Skeletal muscle tissue (tissue), 1 donor: Measurements from ENCODE around the gene SEC24D. TPM values are rescaled to one million over a fixed set of nuclear protein-coding genes. Genes with fewer than 3 reads are reported as not detected.

Experiments used
- total RNA-seq: library from RNA; depleted of rRNA; stranded (reverse); fragments of >200 nt; gene quantifications from one replicate; pipeline ENCODE4 v1.2.3, GENCODE V29; 2014

The SEC24D gene
- total RNA-seq, 1 donor from 2014 or later = 48.5 TPM

Other genes starting within 250 kb of the SEC24D start
- gene METTL14, start 150.7 kb downstream of the SEC24D start, total RNA-seq = 15.1 TPM
- 34.4 TPM for gene SYNPO2, start 52.7 kb upstream of the SEC24D start, total RNA-seq